Calu3 (cell line): ENCODE results near the gene PRKCA. TPM values are rescaled to one million over a fixed set of nuclear protein-coding genes. Genes with fewer than 3 reads are reported as not detected.

Experiments
- BruUV-seq: library from RNA; stranded (reverse); fragments of 400-500 nt; replicated peaks from 2 replicates; lab custom pipeline; 2021; lab: Mats Ljungman, UMichigan
- CTCF ChIA-PET: fragments of 300-600 bp; sonication (Branson Sonifier 250); formaldehyde crosslinking; loops from one replicate; lab custom pipeline; 2022; ENCODE audit warnings: antibody characterized with exemption; lab: Charles Lee
- DNase-seq: peaks from one replicate; pipeline ENCODE4 v3.0.0; 2022
- H3K27ac Mint-ChIP-seq: one replicate; pipeline ENCODE4 v1.8.0; 2022; ENCODE audit warnings: mixed read lengths; ENCODE audit not compliant: unreplicated experiment
- H3K27me3 Mint-ChIP-seq: one replicate; pipeline ENCODE4 v1.8.0; 2022; ENCODE audit warnings: mixed read lengths; ENCODE audit not compliant: unreplicated experiment
- H3K36me3 Mint-ChIP-seq: one replicate; pipeline ENCODE4 v1.8.0; 2022; ENCODE audit warnings: mild to moderate bottlenecking, moderate library complexity, mixed read lengths; ENCODE audit not compliant: insufficient read depth, unreplicated experiment
- H3K4me1 Mint-ChIP-seq: one replicate; pipeline ENCODE4 v1.8.0; 2022; ENCODE audit warnings: mild to moderate bottlenecking, low read depth, mixed read lengths; ENCODE audit not compliant: unreplicated experiment
- H3K4me3 Mint-ChIP-seq: one replicate; pipeline ENCODE4 v1.8.0; 2022; ENCODE audit warnings: mild to moderate bottlenecking, low read depth, moderate library complexity, mixed read lengths; ENCODE audit not compliant: unreplicated experiment
- H3K9me3 Mint-ChIP-seq: one replicate; pipeline ENCODE4 v1.8.0; 2022; ENCODE audit warnings: low read depth, mixed read lengths; ENCODE audit not compliant: unreplicated experiment
- intact Hi-C: fragments of 100-400 bp; cut with micrococcal nuclease; formaldehyde crosslinking; loops from one replicate; pipeline ENCODE4 v1.10.0; 2022; ENCODE audit not compliant: unreplicated experiment
- total RNA-seq: library from RNA; stranded (reverse); gene quantifications from 2 replicates; pipeline ENCODE4 v1.2.3, GENCODE V29; 2022
- TF ChIP-seq, protein P1 (sequence below): fragments of 200-600 bp; IDR thresholded peaks from one replicate; pipeline ENCODE4 v1.8.0; 2022; ENCODE audit warnings: antibody characterized with exemption; ENCODE audit not compliant: unreplicated experiment

Gene PRKCA
- total RNA-seq, 1 experiment from 2014 or later: 126 TPM

DNA sequence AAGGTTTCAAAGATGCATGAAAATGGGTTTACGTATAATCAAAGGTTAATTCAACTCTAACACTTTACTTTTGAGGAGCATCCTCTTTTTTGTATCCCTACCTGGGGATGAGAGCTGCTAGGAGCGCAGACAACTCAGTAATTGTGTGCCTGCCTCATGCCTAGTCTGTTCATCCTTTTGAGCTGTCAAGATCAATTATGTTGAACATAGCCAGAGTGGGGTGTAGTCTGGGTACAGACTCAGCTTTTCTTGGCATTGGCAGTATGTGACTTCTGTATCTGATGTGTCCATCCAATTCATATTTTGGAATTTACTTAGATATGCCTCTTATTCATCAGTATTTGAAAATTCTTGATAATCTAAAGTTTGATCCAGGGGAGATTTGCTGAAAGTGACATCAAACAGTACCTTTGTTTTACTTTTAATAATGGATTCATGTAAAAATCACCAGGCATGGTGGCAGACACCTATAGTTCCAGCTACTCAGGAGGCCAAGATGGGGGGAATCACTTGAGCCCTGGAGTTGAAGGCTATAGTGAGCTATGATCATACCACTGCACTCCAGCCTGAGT, 24.1 kb downstream of the PRKCA start:
- DNase-seq: no peak
- intact Hi-C loops: no loop called here
- Mint-ChIP-seq H3K4me1 (peaks cover 32% of the 10 kb centered on the region), H3K27me3 (no peaks in the 10 kb centered on the region), H3K36me3 (peaks cover 26% of the 10 kb centered on the region), H3K9me3 (no peaks in the 10 kb centered on the region), H3K4me3 (no peak overlapping the region), H3K27ac (no peak overlapping the region)
- CTCF ChIA-PET: no interaction called here
- TF ChIP-seq, protein P1, sequence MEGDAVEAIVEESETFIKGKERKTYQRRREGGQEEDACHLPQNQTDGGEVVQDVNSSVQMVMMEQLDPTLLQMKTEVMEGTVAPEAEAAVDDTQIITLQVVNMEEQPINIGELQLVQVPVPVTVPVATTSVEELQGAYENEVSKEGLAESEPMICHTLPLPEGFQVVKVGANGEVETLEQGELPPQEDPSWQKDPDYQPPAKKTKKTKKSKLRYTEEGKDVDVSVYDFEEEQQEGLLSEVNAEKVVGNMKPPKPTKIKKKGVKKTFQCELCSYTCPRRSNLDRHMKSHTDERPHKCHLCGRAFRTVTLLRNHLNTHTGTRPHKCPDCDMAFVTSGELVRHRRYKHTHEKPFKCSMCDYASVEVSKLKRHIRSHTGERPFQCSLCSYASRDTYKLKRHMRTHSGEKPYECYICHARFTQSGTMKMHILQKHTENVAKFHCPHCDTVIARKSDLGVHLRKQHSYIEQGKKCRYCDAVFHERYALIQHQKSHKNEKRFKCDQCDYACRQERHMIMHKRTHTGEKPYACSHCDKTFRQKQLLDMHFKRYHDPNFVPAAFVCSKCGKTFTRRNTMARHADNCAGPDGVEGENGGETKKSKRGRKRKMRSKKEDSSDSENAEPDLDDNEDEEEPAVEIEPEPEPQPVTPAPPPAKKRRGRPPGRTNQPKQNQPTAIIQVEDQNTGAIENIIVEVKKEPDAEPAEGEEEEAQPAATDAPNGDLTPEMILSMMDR: no peak
- BruUV-seq: no TSS peak

DNA sequence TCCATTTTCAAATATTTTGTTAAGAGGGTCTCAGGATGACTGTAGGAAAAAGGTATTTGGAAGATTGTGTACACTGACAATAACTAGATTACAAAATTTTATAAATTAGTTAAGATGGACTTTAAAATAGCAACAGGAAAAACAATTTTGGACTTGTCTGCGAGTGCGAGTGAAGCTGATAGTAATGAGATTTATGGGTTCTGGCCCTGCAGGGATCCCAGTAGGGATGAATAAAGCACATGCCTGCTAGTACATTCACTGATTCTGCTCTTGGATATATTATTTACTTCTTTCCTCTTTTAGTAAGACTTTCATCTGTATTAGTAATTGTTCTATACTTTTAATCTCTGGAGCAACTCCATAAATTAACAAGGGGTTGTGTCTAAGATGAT, 28.2 kb downstream of the PRKCA start:
- Mint-ChIP-seq H3K36me3 (peaks cover 29% of the 10 kb centered on the region), H3K9me3 (no peaks in the 10 kb centered on the region), H3K27me3 (no peaks in the 10 kb centered on the region), H3K4me3 (no peak overlapping the region), H3K4me1 (peaks cover 14% of the 10 kb centered on the region), H3K27ac (no peak overlapping the region)
- TF ChIP-seq, protein P1: no peak
- CTCF ChIA-PET: interaction anchor here (0.7 to 1.0 kb wide), 3 partner anchors 13 to 388 kb away, joined by 3 to 8 read pairs (median 4); no protein-coding TSS in a partner anchor
- no peak for DNase-seq
- intact Hi-C loops: no loop called here
- BruUV-seq: no TSS peak

DNA sequence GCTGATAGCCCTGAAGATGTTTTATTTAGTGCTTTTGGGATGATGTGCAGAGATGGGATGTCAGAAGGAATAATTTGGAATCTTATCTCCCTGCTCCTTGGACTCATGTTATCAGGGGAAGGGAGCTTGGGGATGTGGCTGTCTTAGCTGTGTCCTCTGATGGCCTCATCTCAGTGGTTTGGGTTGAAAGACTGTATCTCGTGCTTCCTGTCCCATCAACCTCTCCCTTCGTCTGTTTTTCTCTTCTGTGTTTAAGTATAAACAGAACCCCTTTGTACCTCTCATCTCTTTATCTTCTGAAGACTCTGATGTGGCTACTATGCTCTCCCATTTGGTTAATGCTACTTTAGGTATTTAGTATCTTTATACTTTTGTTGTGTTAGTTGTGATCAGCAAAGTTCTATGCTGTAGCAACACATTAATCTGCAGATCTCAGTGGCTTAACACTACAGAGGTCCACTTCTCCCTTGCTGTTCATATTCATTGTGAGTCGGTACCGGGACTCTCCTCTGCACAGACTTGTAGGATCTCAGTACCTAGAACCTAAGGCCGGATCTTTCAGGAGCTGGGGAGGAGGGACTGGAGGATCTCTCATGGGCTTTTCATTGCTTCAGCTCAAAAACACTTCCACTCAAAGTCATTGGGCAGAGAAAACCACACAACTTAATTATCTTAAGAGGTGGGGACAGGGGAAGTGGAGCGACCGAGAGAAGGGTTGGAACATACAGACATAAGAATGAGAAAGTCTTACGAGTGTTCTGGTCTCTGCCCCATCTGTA, 28.8 kb downstream of the PRKCA start:
- intact Hi-C loops: no loop called here
- H3K36me3 Mint-ChIP-seq: peaks cover 29% of the 10 kb centered on the region
- H3K9me3 Mint-ChIP-seq: no peaks in the 10 kb centered on the region
- H3K27ac Mint-ChIP-seq: no peak overlapping the region
- H3K4me3 Mint-ChIP-seq: no peak overlapping the region
- H3K4me1 Mint-ChIP-seq: peaks cover 12% of the 10 kb centered on the region
- DNase-seq: no peak
- CTCF ChIA-PET: interaction anchor here (0.6 kb wide), 1 partner anchor 648 kb away, joined by 3 read pairs; no protein-coding TSS in a partner anchor
- TF ChIP-seq, protein P1: no peak
- BruUV-seq: no TSS peak
- no peaks in the 10 kb centered on the region for H3K27me3 Mint-ChIP-seq

DNA sequence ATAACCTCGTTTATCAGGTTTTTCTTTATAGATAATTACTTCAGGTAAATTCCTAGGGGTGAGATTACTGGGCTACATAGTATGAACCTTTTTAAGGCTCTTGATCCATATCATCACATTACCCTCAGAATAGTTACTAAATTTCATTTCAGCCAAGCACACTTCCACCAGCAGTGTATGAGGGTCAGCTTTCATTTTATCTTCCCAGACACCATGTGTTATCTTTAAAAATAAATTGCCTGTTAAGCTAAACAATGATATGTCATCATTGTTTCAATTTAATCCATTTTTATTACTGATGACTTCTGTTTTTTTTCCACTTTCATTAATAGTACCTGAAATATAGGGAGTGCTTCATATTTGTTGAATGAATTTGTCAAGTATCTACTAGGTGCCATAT, 33.4 kb downstream of the PRKCA start:
- H3K36me3 Mint-ChIP-seq: peaks cover 17% of the 10 kb centered on the region
- intact Hi-C loops: no loop called here
- no peaks in the 10 kb centered on the region for H3K27me3 Mint-ChIP-seq
- H3K27ac Mint-ChIP-seq: no peak overlapping the region
- no peaks in the 10 kb centered on the region for H3K9me3 Mint-ChIP-seq
- TF ChIP-seq, protein P1: no peak
- peaks cover 30% of the 10 kb centered on the region for H3K4me1 Mint-ChIP-seq
- CTCF ChIA-PET: no interaction called here
- no peak for DNase-seq
- no TSS peak for BruUV-seq
- H3K4me3 Mint-ChIP-seq: no peak overlapping the region
